Fibroblast of skin of scalp (primary cell): ENCODE measurements around the gene SCN10A. TPM values are rescaled to one million over a fixed set of nuclear protein-coding genes. Genes with fewer than 3 reads are reported as not detected.

Experiments used
- DNase-seq: peaks from one replicate; pipeline ENCODE4 v3.0.0-alpha.2; 2013
- polyA plus RNA-seq, 2 experiments: library from polyadenylated mRNA; unstranded; fragments of 120-200 nt; gene quantifications; one replicate each; pipeline ENCODE4 v1.2.1, GENCODE V29; 2013; ENCODE audit not compliant: insufficient read length in 2 of 2

The SCN10A gene
- polyA plus RNA-seq (2013, experiment 1 of 2; ENCODE audit: insufficient read length), result not detected
- not detected for polyA plus RNA-seq (2013, experiment 2 of 2; ENCODE audit: insufficient read length)

DNA sequence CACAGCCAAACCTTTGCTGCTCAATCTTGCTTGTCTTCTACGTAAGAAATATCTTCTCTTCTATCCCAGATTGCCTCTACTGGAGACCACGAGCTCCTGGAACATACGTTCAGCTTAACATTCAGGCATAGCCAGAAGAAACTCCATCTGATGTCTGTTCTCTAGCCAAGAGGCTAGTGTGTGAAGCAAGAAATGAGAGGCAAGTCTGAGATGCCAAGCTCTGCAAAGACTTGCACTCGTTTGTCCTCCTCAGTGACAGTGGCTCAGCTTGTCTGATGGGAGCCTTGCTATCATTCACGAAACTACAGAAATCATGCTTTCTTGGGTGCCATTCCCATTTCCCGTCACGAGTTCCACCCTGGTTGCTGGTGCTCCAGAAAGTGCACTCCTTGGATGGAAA is at the start of gene SCN10A:
Gene SCN10A, minus strand, starts transcription at position 192 of the 400 bp plus-strand sequence. CDS start 22,207 bp downstream, outside the sequence.
- DNase-seq, result no peak

DNA sequence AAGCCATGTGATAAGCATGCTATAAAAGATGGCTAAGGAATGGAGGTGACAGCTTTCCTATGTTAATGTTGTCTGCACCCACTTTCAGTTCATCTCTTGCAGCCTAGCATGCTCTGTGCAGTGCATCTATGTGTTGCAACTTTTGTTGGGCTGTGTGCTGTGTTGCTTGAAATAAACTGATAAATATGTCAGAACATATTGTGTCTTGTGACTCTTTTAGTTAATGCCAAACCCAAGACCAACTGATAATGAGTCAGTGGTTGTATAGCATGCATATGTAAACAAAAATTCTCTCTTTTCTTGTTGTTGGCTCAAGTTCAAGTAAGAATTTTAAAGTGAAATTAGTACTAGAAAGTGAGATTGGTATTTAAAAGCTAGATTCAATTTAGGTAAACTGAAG is 37.0 kb upstream of the SCN10A start:
- no peak for DNase-seq

DNA sequence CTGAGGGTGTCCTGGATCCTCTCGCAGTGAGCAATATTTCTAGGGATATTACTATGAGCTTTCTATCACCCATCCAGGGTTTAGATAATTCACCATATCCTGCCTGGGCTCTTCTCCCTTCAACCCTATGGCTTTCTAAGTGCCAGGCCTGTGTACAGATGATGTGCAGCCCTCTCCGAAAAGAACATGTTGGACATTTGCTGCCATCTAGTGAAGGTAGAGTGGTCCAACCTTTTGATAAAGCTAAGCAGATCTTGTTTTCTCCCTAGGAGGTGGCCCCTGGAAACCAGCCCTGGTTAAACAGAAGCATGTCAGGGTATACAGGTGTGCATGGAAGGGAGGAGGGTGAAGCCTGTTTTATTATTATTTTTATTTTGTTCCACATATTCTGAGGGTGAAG is 27.9 kb upstream of the SCN10A start:
- DNase-seq, result peak; percentile 68

DNA sequence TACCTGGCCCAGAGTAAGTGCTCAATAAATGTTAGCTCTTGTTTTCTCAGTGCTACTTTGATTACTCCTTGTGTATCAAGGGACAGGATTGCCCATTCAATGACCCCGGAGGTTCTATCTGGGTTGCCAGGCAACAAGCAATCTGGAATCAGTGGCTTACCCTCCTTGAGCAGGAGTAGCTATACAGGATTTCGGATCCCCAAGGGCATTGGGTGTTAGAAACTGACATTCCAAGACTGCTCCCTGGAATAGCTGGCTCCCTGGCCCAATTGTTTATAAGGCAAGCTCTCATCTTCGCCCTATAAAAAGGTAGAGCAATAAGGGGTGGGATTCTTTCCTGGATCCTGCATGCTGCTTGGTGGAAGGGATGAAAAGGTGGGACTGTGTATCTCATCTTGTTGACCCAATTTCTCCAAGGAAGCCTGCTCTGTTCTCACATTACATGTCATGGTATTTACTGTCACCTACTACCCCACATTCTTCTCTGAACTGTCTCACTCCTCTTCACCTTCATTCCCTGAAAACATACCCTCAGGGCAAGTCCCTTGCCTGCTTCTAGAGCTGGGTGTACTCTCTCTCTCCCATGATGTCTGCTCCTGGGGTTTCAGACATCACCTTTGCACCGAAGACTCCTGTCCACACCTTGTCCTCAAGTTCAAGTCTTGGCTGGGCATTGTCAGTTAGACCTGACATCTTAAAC is 26.4 kb upstream of the SCN10A start:
- DNase-seq, result no peak

DNA sequence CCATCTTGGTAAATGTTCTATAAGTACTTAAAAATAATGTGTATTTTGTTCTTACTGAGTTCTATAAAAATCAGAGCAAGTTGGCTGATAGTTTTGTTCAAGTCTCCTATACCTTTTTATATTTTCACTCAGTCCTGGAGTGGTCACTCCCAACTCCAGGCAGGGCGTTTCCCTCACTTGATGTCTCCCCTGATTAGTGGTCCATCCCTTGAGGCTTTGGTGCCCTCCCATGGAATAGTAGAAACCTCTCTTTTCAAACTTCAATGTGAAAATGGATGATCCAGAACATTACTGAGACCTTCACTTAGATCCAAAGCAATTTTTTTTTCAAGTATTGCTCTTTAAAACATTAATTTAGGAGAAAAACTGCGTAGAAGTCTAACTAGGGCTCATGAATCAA is 25.0 kb upstream of the SCN10A start:
- DNase-seq, result no peak

DNA sequence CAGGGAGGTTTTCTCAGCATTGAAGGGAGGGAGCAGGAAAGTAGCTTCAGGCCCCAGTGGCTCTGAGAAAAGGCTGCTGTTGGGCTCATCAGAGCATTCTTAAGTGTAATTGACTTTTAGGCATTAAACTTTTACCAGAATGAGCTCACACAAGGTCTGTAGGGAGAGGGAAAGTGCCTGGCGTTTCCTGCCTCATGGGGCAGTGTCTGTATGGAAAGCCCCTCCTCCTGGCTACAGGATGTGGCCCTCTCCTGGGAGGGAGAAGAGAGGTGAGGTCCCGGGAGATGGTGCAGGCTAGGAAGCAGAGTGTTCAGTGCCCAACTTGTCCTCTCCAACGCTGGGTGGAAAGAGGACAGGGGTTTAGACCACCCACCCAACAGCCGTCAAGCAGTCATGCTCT is 21.3 kb upstream of the SCN10A start:
- DNase-seq, result no peak

DNA sequence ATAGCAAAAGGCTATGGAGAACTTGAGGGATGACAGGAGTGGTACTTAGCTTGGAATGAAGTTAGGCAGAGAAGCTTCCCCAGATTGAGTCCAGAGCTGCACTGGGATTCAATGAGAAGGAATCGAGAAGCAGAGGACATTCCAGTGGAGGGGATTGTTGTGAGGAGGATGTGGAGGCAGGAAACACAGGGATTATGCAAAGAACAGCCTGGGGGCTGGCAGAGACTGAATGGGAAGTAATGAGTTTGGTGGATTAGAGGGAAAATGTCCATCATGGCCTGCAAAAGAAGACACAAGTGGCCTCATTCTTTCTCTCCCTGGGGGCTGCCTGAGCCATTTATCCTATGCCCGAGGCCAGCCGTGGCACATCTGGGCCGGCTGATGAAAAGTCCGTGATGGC is 20.5 kb upstream of the SCN10A start:
- no peak for DNase-seq

DNA sequence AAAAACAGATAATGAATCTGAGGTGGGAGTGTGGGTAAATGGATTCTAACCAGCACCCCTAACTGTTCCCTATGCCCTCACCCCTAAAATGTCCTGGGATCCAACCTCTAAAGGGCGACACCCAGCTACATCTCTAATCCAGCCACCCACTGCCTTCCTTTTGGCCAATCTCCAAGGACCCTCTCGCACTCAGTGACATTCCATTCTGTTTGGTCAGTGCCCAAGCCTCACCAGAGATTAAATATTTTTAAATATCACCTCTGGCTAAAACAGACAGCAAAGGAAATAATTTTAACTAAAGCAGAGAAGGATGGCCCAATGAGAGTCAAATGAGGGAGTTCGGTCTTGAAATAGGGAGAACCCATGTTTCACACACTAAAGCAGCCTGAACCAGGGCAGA is 19.9 kb upstream of the SCN10A start:
- DNase-seq, result peak; percentile 28

DNA sequence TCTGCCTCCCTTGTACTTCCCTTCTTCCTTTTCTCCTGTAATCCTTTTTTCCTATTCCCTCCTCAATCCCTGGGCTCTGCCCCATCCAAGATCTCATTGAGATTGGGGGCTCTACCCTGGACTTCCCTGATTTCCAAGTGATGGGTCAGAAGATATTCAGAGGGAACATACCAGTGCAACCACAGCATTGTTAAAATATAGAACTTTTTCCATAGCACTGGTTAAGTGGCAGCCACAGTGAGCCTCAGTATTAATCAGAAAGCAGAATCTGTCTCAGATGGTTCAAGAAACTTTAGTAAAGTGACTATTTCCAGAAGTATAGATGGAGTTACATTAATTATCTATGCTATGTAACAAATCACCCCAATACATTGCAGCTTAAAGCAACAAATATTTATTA is 18.7 kb upstream of the SCN10A start:
- peak; percentile 31 for DNase-seq

DNA sequence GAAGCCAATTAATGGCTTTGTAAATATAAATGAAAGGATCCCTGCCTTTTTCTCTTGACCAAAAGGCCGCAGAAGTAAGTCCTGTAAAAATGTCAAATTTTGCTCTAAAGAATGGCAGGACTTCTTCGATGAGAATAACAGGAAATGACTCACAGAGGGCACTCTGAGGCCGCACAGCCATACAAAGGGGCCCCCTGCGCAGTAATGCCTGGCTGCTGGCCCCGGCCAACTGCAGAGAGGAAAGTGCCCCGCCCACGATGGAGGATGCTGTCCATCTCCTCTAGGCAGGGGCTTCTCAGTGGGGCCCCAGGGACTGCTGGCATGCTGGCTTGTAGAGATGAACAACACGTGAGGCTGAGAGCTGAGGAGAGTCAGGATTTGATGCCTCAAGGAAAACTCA is 18.1 kb upstream of the SCN10A start:
- DNase-seq, result peak; percentile 94

DNA sequence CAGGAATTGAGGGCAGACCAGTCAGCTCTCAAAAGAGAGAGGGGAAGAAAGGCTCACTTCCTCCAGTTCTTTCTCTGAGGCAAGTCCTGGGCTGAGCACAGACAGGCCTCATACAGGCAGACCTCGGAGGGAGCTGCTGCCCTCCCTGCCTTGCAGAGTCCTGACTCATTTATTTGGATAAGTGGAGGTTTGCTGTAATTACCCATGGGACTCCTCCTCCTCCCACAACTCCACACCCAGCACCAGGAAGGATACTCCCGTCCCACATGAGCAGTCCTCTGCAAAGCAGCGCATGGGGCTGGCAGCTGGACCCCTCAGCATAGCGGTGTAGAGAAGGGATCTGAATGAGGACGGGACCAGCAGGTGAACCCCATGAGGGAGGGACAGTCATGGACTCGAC is 13.4 kb upstream of the SCN10A start:
- peak; percentile 89 for DNase-seq

DNA sequence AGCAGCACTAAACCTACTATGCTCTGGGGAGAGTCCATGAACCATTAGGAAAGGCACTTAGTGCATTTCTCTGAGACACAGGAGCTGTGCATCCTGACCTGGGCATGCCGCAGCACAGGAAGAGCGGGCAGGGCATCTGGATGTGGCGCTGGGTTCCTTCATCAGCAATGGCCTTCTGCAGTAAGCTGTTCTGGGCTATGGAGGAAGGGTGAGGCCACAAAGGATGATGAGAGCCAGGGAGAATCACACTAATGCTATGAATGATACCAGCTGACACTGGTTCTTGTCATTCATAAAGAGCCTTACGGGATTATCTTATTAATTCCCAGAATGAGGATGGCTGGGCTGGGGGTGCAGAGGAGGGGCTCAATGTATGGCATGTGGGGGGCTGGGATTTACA is 12.7 kb upstream of the SCN10A start:
- DNase-seq, result no peak

DNA sequence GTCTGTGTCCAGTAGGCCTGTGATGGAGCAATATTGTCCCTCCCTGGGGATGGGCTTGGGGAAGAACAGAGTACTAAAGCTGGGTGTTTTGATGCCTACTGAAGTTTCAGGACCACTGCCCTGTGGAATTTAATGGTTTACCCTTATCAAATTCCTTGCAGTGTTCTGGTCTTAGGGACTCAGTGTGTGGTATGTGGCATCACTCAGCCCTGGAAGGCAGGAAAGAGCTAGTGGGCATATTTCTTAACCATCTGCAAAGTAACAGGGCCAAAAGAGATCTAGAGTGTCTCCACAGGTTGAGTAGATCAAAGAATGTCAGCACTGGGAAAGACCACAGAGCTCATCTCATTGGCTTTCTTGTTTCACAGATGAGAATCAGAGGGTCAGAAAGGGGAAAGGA is 11.8 kb upstream of the SCN10A start:
- no peak for DNase-seq

DNA sequence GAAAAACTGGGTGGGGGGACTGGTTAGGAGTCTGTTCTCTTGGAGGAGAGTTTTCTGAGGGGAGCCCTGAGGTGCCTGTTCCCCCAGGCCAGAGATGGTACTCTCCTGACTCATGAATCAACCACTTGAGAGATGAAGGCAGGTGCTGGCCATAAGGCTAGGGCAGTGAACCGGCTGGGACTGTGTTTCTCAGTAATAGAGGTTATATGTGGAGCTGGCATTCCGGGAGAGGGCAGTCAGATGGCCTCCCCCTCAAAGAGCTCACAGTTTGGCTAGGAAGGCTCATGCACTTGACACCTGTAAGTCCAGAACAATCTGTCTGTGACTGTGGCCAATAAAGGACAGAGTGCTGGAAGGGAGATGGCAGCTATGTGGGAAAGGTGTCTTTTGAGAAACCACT is 10.0 kb upstream of the SCN10A start:
- DNase-seq, result no peak

DNA sequence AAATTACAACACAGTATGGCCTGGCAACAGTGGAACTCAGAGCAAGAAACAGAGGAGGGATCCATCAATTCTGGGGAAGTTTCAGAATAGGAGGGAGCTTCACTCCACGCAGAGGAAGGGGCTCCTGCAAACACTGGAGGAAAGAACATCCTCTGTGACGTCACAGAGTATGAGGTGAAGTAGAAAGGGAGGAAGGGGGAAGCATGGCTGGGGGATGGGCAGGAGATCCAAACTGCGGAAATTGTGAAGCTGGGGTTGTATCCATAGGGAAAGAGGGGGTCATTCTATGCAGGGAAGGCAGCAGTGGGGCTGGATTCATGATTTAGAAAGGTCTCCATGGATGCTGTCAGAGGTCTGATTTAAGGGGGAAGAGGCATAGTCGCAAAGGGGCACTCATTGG is 8.3 kb upstream of the SCN10A start:
- no peak for DNase-seq

DNA sequence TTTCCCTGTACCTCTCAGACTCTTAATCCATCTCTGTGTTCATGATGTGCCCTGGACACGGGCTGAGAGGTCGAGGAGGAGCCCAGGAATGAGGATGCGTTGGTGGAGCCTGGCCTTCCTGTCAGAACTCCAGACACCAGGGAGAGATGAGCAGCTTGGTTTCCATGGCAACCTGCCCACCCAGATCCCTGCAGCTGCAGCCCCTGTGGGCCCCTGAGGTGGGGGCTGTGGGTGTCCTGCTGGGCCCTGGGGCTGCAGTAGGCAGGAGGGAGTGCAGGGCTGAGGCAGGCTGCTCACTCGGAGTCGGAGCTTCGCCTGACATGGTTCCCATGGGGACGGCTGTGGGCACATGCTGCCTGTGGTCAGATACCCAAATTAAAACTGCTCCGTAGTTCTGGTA is 7.7 kb upstream of the SCN10A start:
- no peak for DNase-seq

DNA sequence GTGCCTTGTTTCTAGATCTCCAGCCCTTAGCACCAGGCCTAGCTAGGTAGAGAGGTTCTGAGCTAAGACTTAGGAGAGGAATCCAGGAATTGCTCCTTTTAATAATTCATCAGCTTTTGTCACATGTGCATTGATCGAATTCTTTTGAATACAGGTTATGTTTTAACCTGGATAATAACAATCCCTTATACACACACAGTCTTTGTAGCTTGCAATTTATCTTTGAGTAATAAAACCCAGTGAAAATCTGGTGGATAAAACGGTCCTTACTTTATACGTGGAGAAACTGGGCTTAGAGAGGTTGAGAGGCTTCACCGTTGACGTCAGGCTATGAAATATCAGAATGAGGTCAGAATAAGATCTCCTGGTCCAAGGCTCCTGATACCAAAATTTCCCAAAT is 7.2 kb upstream of the SCN10A start:
- no peak for DNase-seq

DNA sequence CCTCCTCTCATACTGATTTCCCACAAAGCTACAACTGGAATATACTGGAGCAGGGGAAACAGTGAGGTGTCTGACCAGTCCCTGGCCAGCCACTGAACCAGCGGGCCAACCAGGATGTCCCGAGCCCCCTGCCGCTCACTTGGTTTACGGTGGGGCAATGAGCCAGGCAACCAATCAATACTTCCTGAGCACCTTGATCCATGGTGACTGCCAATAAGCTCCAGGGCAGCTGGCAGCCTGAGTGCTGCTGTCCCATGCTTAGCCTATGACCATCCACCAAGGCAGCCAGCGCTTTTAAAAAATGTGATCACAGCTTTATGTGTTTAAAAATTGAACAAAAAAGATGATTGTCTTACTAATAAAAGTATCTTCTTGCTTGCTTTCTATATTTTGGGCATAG is 4.2 kb downstream of the SCN10A start:
- no peak for DNase-seq

DNA sequence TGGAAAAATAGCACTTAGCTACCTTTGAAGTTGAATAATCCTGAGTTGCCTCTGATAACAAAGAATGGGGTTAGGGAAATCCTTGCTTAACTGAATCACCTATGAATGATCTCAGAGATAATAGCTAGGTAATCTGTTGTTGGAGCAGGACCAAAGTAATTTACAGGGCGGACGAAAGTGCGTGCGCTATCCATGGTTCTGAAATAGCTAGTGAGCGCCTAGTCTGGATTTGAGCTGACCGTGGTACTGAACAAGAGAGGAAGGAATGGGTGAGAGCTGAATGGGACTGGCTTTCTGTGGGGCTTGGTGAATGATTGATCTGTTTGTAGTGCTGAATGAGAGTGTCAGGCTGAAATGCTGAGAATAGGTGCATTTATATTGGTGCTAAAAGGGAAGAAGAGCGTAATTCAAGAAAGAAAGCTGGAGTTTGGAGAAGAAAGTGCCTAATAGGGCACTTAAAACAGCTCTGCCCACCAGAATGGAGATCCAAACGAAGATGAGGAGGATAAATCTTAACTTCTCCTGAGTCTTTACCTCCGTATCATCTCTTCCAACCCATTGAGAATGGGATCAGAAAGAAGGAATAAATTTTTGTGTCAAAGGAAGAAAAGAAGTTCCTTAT is 10.1 kb downstream of the SCN10A start:
- peak; percentile 79 for DNase-seq

DNA sequence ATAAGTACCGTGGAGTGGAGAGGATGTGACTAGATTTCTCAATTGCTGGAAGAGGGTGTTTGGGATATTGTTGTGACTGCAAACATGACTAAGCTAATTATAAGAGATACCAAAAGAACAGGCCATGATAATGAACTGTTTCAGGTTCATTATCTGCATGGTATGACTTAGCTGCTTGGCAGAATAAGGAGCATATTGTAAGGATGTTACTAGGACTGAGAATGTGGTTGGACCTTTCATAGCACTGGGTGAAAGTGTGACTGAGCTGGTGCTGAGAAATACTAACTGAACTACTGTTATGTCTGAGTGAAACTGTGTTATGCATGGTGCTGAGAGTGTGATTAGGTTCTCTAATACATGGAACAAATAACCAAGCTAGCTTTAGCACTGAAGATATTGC is 11.0 kb downstream of the SCN10A start:
- DNase-seq, result no peak

DNA sequence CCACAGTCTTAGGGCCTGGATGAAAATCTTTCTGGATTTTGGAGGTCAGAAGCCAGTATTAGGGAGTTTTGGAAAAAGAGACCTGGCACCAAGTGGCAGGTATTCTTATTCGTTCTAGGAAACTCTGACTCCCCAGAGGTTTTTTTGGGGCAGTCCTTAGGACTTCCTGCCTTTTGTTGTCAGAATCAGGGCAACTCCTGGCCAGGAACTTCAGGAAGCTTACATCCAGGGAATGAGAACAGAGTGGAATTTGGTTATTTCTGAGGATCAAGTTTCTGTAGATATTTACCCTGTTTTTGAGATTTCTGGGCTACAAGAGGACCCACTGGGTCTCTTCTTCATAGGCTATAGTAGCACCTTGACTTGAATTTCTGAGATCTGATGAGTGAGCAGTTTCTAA is 15.5 kb downstream of the SCN10A start:
- no peak for DNase-seq

DNA sequence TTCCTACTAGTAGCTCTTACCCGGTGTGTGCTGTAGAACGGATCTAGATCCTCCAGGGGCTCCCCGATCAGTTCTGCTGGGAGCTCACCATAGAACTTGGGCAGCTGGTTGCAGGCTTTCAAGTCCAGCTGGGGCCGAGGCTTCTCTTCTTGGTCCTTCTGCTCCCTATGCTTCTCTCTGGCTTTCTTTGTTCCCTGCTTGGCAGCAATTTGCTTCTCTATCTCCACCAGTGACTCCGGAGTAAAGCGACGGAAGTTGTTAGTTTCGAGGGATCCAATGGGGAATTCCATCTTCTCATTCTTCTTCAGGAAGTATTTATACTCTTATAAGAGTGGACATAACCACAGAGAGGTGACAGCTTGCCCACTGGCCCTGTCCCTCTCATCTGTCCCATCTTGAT is 22.3 kb downstream of the SCN10A start:
- no peak for DNase-seq

DNA sequence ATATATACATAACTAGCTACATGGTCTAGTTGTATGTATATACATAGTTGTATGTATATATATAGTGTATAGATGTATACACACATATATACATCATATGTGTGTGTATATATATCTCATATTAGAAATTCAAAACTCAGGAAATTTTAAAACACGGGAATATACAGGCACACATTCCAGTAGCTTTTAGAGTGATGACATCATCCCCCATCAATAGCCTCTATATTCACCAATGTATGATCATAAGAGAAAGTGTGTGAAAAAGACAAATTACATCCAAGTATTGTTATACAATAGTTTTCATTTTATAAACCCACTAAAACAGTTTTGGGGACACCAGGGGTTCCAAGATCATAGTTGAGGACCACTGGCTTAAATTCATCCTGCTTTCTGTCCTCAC is 23.0 kb downstream of the SCN10A start:
- DNase-seq, result no peak

DNA sequence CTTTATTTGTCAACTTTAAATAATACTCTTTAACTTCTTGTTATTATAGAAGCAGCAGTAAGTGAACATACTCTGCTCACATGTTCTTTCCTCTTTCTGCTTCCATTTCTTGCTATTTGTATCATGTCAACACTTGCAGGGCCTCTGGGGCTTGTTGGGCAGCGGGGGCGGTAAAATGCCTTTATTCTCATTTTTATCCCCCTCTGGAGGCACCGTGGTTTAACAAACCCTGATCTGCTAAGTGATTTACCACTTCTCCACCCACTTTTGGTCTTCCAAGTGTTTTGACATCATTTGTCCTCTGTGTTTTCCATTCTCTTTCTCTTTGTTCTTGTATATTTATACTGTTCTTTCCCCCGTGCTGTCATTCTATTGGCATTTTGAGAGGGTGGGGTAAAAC is 33.9 kb downstream of the SCN10A start:
- no peak for DNase-seq

DNA sequence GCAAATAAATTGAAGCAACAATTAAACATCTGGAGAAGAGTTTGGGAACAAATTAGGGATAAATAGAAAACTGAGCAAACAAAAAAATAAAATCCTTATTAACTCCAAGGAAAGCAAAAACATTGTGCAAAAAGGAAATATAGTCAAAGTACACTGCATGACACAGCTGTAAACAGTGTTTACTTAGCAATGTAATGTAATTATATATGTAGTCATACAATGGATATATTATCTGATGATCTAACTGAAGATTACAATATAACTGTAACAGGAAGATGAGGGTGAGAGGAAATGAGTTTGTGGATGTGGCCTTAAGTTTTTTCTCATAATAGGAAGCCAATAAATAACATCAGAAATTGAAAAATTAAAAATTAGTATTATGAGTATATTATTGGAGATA is 42.5 kb downstream of the SCN10A start:
- no peak for DNase-seq
